GM21576 (cell line): ENCODE measurements around the gene HBQ1.
"Not testable (repeated sequence)": the region's sequence is repeated elsewhere in the genome, so short reads cannot be mapped to it uniquely, and the experiment has no call there.

Experiments
- ATAC-seq: cut with Tn5 transposase; IDR thresholded peaks from one replicate; pipeline ENCODE4 v1.9.1; 2021; ENCODE audit warnings: mild to moderate bottlenecking, moderate library complexity; ENCODE audit not compliant: unreplicated experiment

HBQ1 gene

GRCh38 chr16:180101-180675 is at the start of gene HBQ1:
TSS of gene HBQ1 (plus strand) at chr16:180459. CDS start at chr16:180487, 28 bp downstream.
- ATAC-seq: no peak

- no peak for ATAC-seq
Observed at GRCh38 chr16:130533-131173, 49.6 kb upstream of the HBQ1 start.

GRCh38 chr16:132120-132519 is 48.1 kb upstream of the HBQ1 start:
- ATAC-seq: no peak

GRCh38 chr16:133716-134115 is 46.5 kb upstream of the HBQ1 start:
- no peak for ATAC-seq

- ATAC-seq: no peak
Observed at GRCh38 chr16:138049-138417, 42.2 kb upstream of the HBQ1 start.

GRCh38 chr16:140175-140857 is 39.9 kb upstream of the HBQ1 start:
- ATAC-seq: no peak

- no peak for ATAC-seq
Observed at GRCh38 chr16:142405-142967, 37.8 kb upstream of the HBQ1 start.

GRCh38 chr16:143047-143446 is 37.2 kb upstream of the HBQ1 start:
- no peak for ATAC-seq

GRCh38 chr16:143456-143855 is 36.8 kb upstream of the HBQ1 start:
- no peak for ATAC-seq

- ATAC-seq: no peak
Observed at GRCh38 chr16:144797-145252, 35.4 kb upstream of the HBQ1 start.

GRCh38 chr16:146646-147045 is 33.6 kb upstream of the HBQ1 start:
- no peak for ATAC-seq

- ATAC-seq: no peak
Observed at GRCh38 chr16:149024-149660, 31.1 kb upstream of the HBQ1 start.

GRCh38 chr16:152141-153128 is 27.8 kb upstream of the HBQ1 start, which contains the start of gene HBZ:
TSS of gene HBZ (plus strand) at chr16:152644. CDS start at chr16:152910, 266 bp downstream.
- ATAC-seq: no peak

- ATAC-seq: not testable (repeated sequence)
Observed at GRCh38 chr16:153129-153521, 27.1 kb upstream of the HBQ1 start.

- not testable (repeated sequence) for ATAC-seq
Observed at GRCh38 chr16:153550-154216, 26.6 kb upstream of the HBQ1 start.

- ATAC-seq: no peak
Observed at GRCh38 chr16:154217-155030, 25.8 kb upstream of the HBQ1 start.

- no peak for ATAC-seq
Observed at GRCh38 chr16:155031-155398, 25.2 kb upstream of the HBQ1 start.

- ATAC-seq: no peak
Observed at GRCh38 chr16:159136-159849, 21.0 kb upstream of the HBQ1 start.
